SJSA1 (cell line): Measurements from ENCODE around the gene CDKN2C. TPM values are rescaled to one million over a fixed set of nuclear protein-coding genes. Genes with fewer than 3 reads are reported as not detected.

Experiments
- DNase-seq, 2 experiments: peaks; one replicate each; pipeline ENCODE4 v3.0.0-alpha.2; 2015 to 2020; ENCODE audit warnings: low spot score in 2 of 2, low read depth in 1 of 2
- H3K27ac ChIP-seq: fragments of 250-450 bp; sonication (Bioruptor Pico); 2 replicates; pipeline ENCODE4 v1.5.1; 2020; ENCODE audit warnings: mild to moderate bottlenecking, moderate library complexity
- H3K27me3 ChIP-seq: fragments of 250-450 bp; sonication (Bioruptor Pico); replicated peaks from 2 replicates; pipeline ENCODE4 v1.5.1; 2020; ENCODE audit warnings: mild to moderate bottlenecking, moderate library complexity
- H3K36me3 ChIP-seq: fragments of 250-450 bp; sonication (Bioruptor Pico); 2 replicates; pipeline ENCODE4 v1.5.1; 2020; ENCODE audit warnings: mild to moderate bottlenecking
- H3K4me1 ChIP-seq: fragments of 250-450 bp; sonication (Bioruptor Pico); replicated peaks from 2 replicates; pipeline ENCODE4 v1.6.1; 2021; ENCODE audit warnings: mild to moderate bottlenecking
- H3K4me3 ChIP-seq: fragments of 250-450 bp; sonication (Bioruptor Pico); 2 replicates; pipeline ENCODE4 v1.5.1; 2020; ENCODE audit warnings: mild to moderate bottlenecking
- H3K9me3 ChIP-seq: fragments of 250-450 bp; sonication (Bioruptor Pico); replicated peaks from 2 replicates; pipeline ENCODE4 v1.5.1; 2020; ENCODE audit warnings: mild to moderate bottlenecking
- total RNA-seq: library from RNA; depleted of rRNA; stranded (reverse); fragments of >200 nt; shearing (Covaris generic); gene quantifications from 2 replicates; pipeline ENCODE4 v1.2.3, GENCODE V29; 2014

Gene CDKN2C
- total RNA-seq, 1 experiment from 2014 or later, result 225 TPM

DNA sequence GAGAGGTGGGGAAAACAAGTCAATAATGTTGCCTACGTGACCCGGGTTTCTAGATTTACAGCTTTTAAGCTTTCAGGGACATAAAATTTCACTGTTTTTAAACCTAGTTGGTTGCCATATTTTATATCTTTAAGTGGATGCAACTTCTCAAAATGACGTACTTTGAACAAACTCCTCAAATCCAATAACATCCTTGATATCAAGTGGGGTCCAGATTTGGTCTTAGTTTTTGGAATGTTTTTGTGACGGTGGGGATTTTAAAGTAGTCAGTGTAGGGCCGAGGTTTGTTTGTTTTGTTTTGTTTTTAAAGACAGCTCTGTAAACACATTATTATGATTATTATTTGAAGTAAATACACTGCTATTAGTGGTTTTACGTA lies 453 bp downstream of the CDKN2C start:
- Histone ChIP-seq H3K27ac (peak overlapping the region; percentile 99), H3K9me3 (no peaks in the 10 kb centered on the region), H3K27me3 (no peaks in the 10 kb centered on the region), H3K4me3 (peak overlapping the region; percentile 85), H3K4me1 (peaks cover 11% of the 10 kb centered on the region), H3K36me3 (peaks cover 72% of the 10 kb centered on the region)
- DNase-seq, result no peak

DNA sequence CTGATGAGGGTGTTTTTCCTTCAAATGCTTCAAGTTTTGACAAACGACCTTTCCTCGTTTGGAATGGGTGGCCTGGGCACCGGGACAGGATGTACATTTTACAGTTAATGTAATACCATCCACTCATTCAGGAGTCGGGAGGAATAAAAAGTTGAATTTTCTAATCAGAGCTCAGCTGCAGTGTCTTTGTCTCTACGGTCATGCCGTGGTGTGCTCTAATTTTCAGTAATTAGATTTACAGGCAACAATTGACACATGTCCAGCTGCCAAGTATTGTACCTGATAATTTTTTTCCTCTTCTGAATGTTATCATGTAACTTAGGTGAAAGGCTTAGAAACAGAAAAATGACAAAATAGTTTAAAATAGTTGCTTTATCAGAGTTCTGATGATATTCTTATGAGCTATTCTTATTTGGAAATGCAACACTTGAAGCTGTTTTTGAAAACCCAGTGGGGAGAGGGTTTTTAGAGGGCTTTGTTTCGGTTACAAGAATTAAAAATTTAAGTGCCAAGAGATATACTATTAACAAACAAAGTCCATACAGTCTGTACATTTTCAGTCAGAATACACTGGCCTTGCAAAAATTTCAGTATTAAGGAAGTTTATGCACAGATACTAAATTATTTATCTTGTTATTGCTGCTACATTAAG lies 1.0 kb downstream of the CDKN2C start:
- peaks cover 78% of the 10 kb centered on the region for H3K36me3 ChIP-seq
- H3K27ac ChIP-seq, result peak overlapping the region; percentile 99
- H3K4me1 ChIP-seq, result peaks cover 11% of the 10 kb centered on the region
- peak in 1 of 2 experiments; percentile 69 for DNase-seq
- no peaks in the 10 kb centered on the region for H3K27me3 ChIP-seq
- H3K9me3 ChIP-seq, result no peaks in the 10 kb centered on the region
- H3K4me3 ChIP-seq, result peak overlapping the region; percentile 85

DNA sequence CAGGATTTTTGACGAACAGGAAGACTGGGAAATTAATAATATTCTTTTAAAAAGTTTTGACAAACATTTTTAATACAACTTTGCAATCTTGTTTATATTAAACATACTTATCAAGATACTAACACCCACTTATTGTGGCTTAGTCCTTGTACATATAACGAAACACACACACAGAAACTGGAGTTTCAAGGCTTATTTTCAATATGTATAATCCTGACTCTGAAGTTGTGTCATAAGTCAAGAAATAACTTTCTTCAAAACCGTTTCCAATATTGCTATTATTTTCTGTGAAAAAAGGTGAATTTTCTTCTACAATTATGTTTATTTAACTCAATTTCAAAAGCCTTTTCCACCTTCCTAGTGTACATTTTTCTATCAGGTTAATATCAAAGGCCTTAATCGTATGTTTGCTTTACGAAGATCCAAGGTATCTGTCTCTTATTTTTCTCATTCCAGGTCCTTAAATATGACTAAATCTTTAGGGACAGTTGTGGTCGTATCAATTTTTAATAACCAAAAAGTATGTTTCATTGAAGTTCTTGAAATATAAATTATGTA lies 1.8 kb downstream of the CDKN2C start:
- H3K4me1 ChIP-seq, result peaks cover 11% of the 10 kb centered on the region
- peak in 1 of 2 experiments; percentile 61 for DNase-seq
- H3K9me3 ChIP-seq, result no peaks in the 10 kb centered on the region
- peaks cover 85% of the 10 kb centered on the region for H3K36me3 ChIP-seq
- peak overlapping the region; percentile 99 for H3K27ac ChIP-seq
- peak overlapping the region; percentile 85 for H3K4me3 ChIP-seq
- no peaks in the 10 kb centered on the region for H3K27me3 ChIP-seq

DNA sequence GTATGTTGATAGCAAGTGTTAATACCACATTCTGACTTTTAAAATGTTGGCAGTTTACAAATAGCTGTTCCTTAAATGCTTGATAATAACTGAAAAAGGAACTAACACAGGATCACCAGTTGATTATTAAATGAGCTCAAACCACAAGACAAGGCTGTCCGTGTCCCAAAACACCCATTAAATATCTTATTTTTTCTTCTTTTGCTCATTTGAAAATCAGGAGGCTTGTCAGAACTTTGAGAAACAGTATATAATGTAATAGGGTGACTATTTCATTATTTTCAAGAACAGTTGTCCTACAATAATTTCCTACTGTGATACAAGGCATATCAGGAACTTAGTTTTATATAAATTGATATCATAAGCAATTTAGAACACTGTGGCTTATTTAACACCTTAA lies 2.7 kb downstream of the CDKN2C start:
- H3K4me3 ChIP-seq, result peak overlapping the region; percentile 85

DNA sequence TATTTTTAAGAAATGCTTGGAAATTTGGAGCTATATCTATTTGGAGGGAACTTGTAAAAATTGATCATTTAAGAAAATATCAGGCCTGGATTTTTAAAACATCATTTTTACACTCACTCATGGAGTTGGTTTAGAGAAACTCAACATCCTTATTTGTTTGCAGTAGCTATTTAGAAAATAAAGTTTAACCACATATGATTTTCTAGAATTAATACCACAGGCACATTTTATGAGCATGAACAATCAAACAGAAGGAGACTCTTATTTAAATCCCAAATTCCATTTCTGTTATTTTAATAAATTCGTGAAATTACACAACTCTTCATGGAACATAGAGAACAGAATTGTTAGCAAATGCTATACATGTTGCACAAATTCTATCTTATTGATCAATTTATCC lies 3.2 kb downstream of the CDKN2C start:
- H3K4me3 ChIP-seq, result peak overlapping the region; percentile 85

More for the DNA sequence above, 2.7 kb downstream of the CDKN2C start:
- Histone ChIP-seq H3K27ac (peak overlapping the region; percentile 99), H3K27me3 (no peaks in the 10 kb centered on the region), H3K9me3 (no peaks in the 10 kb centered on the region), H3K36me3 (peaks cover 91% of the 10 kb centered on the region), H3K4me1 (peaks cover 11% of the 10 kb centered on the region)
- peak in 1 of 2 experiments; percentile 56 for DNase-seq

DNA sequence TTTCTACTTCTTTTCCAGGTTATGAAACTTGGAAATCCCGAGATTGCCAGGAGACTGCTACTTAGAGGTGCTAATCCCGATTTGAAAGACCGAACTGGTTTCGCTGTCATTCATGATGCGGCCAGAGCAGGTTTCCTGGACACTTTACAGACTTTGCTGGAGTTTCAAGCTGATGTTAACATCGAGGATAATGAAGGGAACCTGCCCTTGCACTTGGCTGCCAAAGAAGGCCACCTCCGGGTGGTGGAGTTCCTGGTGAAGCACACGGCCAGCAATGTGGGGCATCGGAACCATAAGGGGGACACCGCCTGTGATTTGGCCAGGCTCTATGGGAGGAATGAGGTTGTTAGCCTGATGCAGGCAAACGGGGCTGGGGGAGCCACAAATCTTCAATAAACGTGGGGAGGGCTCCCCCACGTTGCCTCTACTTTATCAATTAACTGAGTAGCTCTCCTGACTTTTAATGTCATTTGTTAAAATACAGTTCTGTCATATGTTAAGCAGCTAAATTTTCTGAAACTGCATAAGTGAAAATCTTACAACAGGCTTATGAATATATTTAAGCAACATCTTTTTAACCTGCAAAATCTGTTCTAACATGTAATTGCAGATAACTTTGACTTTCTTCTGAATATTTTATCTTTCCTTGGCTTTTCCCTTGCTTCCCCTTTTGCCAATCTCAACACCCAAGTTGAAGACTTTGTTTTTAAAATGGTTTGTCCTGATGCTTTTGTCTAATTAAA lies 4.0 kb downstream of the CDKN2C start:
- H3K4me3 ChIP-seq, result peak overlapping the region; percentile 85
- peaks cover 11% of the 10 kb centered on the region for H3K4me1 ChIP-seq
- DNase-seq, result peak; percentile 51 to 87

More for the DNA sequence above, 3.2 kb downstream of the CDKN2C start:
- no peaks in the 10 kb centered on the region for H3K27me3 ChIP-seq
- peak overlapping the region; percentile 99 for H3K27ac ChIP-seq
- peaks cover 92% of the 10 kb centered on the region for H3K36me3 ChIP-seq
- no peaks in the 10 kb centered on the region for H3K9me3 ChIP-seq
- peaks cover 11% of the 10 kb centered on the region for H3K4me1 ChIP-seq
- peak in 1 of 2 experiments; percentile 58 for DNase-seq

DNA sequence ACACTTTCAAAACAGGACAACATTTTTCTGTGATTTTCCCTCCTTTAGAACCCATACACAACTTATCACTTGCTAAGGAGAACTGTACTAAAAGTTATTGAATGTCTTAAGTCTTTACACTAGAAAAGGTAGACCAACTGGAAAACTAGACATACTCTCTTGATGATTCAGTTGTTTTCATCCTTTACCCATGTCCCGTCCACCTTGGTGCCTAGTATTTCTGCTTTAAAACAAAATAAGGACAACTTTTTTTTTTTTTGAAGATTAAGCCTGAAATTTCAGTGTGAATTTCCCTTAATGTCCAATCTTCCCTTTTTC lies 4.5 kb downstream of the CDKN2C start:
- Histone ChIP-seq H3K36me3 (peaks cover 83% of the 10 kb centered on the region), H3K27me3 (no peaks in the 10 kb centered on the region), H3K4me1 (peaks cover 11% of the 10 kb centered on the region), H3K4me3 (peak overlapping the region; percentile 85), H3K27ac (peak overlapping the region; percentile 99), H3K9me3 (no peaks in the 10 kb centered on the region)
- DNase-seq, result peak in 1 of 2 experiments; percentile 72

More for the DNA sequence above, 4.0 kb downstream of the CDKN2C start:
- Histone ChIP-seq H3K9me3 (no peaks in the 10 kb centered on the region), H3K27ac (peak overlapping the region; percentile 99), H3K27me3 (no peaks in the 10 kb centered on the region), H3K36me3 (peaks cover 88% of the 10 kb centered on the region)

DNA sequence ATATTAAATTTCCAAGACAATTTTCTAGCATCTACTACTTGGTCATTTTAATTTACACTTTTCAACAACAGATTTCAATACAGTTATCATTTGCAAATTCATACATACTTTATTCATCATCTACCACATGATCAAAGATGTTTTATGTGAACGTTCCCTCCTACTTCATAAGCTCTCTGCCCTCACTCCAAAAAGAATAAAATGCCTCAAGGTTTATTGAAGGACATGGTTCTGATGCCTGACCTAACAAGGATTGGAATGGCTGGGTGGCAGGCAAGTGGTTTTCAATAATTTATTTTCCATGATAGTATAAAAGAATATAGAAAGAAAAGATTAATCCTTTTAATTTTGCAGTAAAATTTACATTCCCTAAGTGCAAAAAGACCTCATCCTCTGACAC lies 5.4 kb downstream of the CDKN2C start:
- Histone ChIP-seq H3K27ac (peak overlapping the region; percentile 99), H3K4me3 (peak overlapping the region; percentile 85)
- peak in 1 of 2 experiments; percentile 68 for DNase-seq

DNA sequence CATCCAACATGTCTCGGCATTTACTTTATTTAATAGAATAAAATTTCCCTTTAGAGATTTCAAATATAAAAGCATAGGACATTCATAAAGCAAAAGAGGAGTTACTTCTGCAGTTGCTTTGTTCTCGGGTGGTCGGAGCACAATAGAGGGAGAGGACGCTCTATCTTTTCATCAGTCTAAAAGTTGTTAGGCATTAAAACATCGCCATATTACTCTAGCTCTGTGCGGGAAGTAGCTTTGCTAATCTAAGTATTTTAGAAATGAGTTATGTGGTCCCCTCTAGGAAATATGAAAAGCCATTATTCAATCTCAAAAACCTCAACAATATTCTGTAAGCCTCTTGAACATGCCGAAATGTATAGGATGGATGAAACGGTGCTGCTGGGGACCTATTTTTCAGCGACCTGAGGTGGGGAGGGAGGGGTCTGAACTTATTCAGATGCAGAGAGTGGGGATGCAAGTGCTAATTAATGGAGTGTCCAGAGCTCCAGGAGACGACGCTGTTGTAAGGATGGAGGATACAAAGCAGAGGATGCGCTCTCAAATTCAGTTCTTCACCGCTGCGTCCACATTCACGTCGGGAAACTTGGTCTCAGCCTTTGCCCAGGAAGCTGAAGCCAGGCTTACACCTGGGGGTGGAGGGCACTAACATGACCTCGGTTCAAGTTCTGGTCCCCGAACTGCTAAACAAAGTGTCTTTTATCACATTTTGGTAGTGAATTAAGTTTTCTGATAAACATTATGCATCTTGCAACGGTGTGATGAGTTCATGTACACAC lies 6.3 kb downstream of the CDKN2C start:
- Histone ChIP-seq H3K27ac (peak overlapping the region; percentile 99), H3K4me3 (peak overlapping the region; percentile 85), H3K4me1 (peaks cover 11% of the 10 kb centered on the region), H3K9me3 (no peaks in the 10 kb centered on the region), H3K27me3 (no peaks in the 10 kb centered on the region), H3K36me3 (peaks cover 66% of the 10 kb centered on the region)
- DNase-seq, result peak in 1 of 2 experiments; percentile 85

More for the DNA sequence above, 5.4 kb downstream of the CDKN2C start:
- Histone ChIP-seq H3K4me1 (peaks cover 11% of the 10 kb centered on the region), H3K27me3 (no peaks in the 10 kb centered on the region), H3K36me3 (peaks cover 74% of the 10 kb centered on the region), H3K9me3 (no peaks in the 10 kb centered on the region)

DNA sequence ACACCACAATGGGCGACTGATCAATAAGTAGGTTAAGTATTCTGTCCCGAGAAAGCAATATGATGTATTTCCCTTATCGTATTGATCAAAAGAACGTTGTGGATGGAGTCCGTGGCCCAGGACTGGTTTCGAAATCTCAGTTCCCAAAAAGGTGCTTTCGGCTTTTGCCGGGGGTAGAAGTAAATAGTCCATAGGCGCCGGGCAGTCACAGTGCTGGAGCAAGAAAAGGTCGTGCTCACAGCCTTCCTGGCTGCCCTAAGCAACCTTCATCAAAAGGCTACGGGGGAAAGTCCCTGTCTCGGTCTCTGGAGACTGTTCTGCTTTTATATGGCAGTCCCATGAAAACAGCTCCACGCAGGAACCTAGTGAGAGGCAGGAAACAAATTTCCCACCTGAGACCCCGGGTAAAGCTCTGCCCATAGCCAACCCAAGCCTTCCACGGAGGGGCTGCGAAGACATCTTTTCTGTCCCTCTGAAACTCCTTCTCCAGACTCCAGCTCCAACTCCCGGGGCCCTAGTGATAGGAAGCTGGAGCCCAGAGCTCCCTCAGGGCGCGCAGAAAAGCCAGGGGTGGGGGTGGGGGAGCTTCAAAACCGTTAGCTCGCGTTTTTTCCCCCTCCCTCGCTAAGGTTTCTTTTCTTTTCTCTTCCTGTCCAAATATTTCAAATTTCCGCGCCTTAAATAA lies 7.0 kb downstream of the CDKN2C start:
- DNase-seq, result peak; percentile 80 to 96

DNA sequence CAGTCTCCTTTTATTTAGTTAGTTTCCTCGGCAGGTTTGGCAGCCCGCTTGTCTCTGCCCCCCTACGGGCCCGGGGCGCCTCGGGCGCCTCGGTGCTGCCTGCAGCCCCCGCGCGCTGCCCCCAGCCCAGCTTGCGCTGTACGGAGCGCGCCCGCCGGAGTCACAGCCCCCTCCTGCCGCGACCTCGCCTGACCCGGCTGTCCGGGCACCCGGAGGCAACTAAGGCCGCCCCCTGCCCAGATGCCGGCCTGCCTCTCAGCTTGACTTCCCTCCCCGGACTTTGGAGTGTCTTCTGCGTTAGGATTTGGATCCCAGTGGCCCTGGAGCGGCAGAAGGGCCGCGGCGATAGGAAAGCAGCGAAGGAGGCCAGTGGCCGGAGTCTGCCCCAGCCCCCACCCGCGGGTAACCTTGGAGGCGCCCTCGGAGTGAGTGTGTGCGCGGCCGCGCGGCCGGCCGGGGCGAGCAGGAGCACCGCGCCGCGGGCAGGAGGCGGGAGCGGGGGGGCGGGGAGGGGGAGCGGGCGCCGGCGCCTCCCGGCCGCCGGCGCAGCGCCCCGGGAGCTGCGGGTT lies 7.6 kb downstream of the CDKN2C start:
- peak overlapping the region; percentile 85 for H3K4me3 ChIP-seq
- peak overlapping the region; percentile 99 for H3K27ac ChIP-seq
- peak in 1 of 2 experiments; percentile 75 for DNase-seq
- no peaks in the 10 kb centered on the region for H3K9me3 ChIP-seq
- peaks cover 52% of the 10 kb centered on the region for H3K36me3 ChIP-seq
- peaks cover 18% of the 10 kb centered on the region for H3K4me1 ChIP-seq
- H3K27me3 ChIP-seq, result no peaks in the 10 kb centered on the region

More for the DNA sequence above, 7.0 kb downstream of the CDKN2C start:
- Histone ChIP-seq H3K27ac (peak overlapping the region; percentile 99), H3K4me3 (peak overlapping the region; percentile 85), H3K36me3 (peaks cover 59% of the 10 kb centered on the region), H3K4me1 (peaks cover 15% of the 10 kb centered on the region), H3K27me3 (no peaks in the 10 kb centered on the region), H3K9me3 (no peaks in the 10 kb centered on the region)

DNA sequence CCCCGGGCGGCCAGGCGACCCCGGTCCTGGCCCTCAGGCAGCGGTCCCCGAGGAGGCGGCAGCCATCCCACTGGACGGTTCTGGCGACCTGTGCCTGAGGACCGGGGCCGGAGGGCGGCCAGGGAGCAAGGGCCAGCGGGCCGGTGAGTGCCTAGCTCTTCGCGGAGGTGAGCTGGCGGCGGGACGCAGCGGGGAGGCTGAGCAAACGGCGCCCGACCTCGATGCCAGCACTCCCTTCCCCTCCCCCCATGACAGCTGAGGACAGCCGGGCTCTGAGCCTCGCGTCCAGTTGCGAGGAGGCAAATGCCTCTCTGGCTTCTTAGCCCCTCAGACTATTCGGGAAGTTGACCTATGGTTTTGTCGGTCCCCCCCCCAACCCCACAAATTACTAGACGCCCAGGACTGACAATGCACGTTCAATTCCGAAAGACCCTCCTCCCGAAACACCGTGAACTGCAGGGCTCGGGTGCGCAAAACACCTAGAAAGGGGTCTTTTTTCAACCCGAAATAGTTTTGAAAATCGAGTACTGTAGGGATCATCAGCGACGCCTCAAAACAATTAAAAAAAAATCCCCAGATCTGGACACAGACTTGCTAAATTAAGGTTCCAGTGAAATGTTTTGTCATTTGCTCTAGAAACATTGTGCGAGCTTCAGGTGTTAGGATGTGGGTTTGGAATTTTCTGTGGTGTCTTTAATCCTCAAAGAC lies 8.3 kb downstream of the CDKN2C start:
- Histone ChIP-seq H3K9me3 (no peaks in the 10 kb centered on the region), H3K4me1 (peaks cover 24% of the 10 kb centered on the region), H3K27me3 (no peaks in the 10 kb centered on the region), H3K27ac (peak overlapping the region; percentile 99), H3K36me3 (peaks cover 46% of the 10 kb centered on the region), H3K4me3 (peak overlapping the region; percentile 85)
- peak; percentile 81 to 90 for DNase-seq
